Endothelial cell of umbilical vein (primary cell): ENCODE data around the gene VSIG10. TPM values are rescaled to one million over a fixed set of nuclear protein-coding genes. Genes with fewer than 3 reads are reported as not detected.

ENCODE experiments used
- BruUV-seq: library from RNA; stranded (reverse); fragments of 400-500 nt; replicated peaks from 2 replicates; lab custom pipeline; 2021; lab: Mats Ljungman, UMichigan
- CTCF ChIA-PET: fragments of 300-600, 350-600 bp; sonication (Branson Sonifier 250); formaldehyde crosslinking; loops from one replicate; lab custom pipeline; 2021; ENCODE audit warnings: antibody characterized with exemption, inconsistent platforms; lab: Charles Lee
- POLR2A ChIA-PET: fragments of 300-600, 350-600 bp; sonication (Branson Sonifier 250); formaldehyde crosslinking; loops from one replicate; lab custom pipeline; 2021; ENCODE audit warnings: antibody characterized with exemption, inconsistent platforms; lab: Charles Lee
- DNase-seq: peaks from one replicate; pipeline ENCODE4 v3.0.0-alpha.2; 2011; ENCODE audit warnings: low read depth, low spot score
- FAIRE-seq: peaks from 2 replicates; lab custom pipeline; 2011; peaks lifted over from hg19 to GRCh38; lab: Jason Lieb, UNC
- H2AFZ ChIP-seq: 2 replicates; pipeline ENCODE4 v1.6.0; 2012; ENCODE audit warnings: low read depth, low read length, control low read depth, inconsistent platforms
- H3K27ac ChIP-seq: 2 replicates; pipeline ENCODE4 v1.5.1; 2011; ENCODE audit warnings: low read depth, mild to moderate bottlenecking, control low read depth, low read length, moderate library complexity; ENCODE audit not compliant: insufficient read depth
- H3K27me3 ChIP-seq, 2 experiments: 2 replicates each; pipeline versions ENCODE4 v1.6.0 to v1.6.1; 2011; ENCODE audit warnings: low read length in 2 of 2, mixed read lengths in 1 of 2; ENCODE audit not compliant: control insufficient read depth in 2 of 2, insufficient read depth in 2 of 2
- H3K36me3 ChIP-seq, 2 experiments: 2 replicates in 1 of 2; 3 replicates in 1 of 2; pipeline ENCODE4 v1.5.1; 2011; ENCODE audit warnings: low read length in 2 of 2, mild to moderate bottlenecking in 1 of 2, moderate library complexity in 1 of 2; ENCODE audit not compliant: control insufficient read depth in 2 of 2, insufficient read depth in 2 of 2; ENCODE audit errors: extremely low read depth in 1 of 2
- H3K4me1 ChIP-seq: 3 replicates; pipeline ENCODE4 v1.5.1; 2011; ENCODE audit warnings: mild to moderate bottlenecking, low read length; ENCODE audit not compliant: control insufficient read depth, insufficient read depth; ENCODE audit errors: extremely low read depth
- H3K4me2 ChIP-seq: 2 replicates; pipeline ENCODE4 v1.6.1; 2011; ENCODE audit warnings: low read length, control low read depth, mixed read lengths; ENCODE audit not compliant: insufficient read depth
- H3K4me3 ChIP-seq, 3 experiments: fragments of 200-600 bp in 1 of 3; sonication (generic), shearing (Covaris generic) in 1 of 3; replicated peaks in 1 of 3; 2 replicates each; pipeline ENCODE4 v1.5.1; 2011 to 2016; ENCODE audit warnings: control low read depth in 3 of 3, low read length in 3 of 3, mild to moderate bottlenecking in 2 of 3, inconsistent platforms in 1 of 3, low read depth in 1 of 3, moderate library complexity in 1 of 3; ENCODE audit not compliant: insufficient read depth in 1 of 3
- H3K79me2 ChIP-seq: 2 replicates; pipeline ENCODE4 v1.6.0; 2012; ENCODE audit warnings: low read length, inconsistent platforms; ENCODE audit not compliant: control insufficient read depth, insufficient read depth
- H3K9ac ChIP-seq: replicated peaks from 2 replicates; pipeline ENCODE3; 2011; ENCODE audit warnings: low read length, control low read depth; ENCODE audit not compliant: insufficient read depth; ENCODE audit errors: extremely low read depth
- H3K9me1 ChIP-seq: replicated peaks from 3 replicates; pipeline ENCODE4 v1.6.0; 2011; ENCODE audit warnings: mild to moderate bottlenecking, low read length; ENCODE audit not compliant: control insufficient read depth, insufficient read depth; ENCODE audit errors: extremely low read depth
- H3K9me3 ChIP-seq: replicated peaks from 2 replicates; pipeline ENCODE4 v1.5.1; 2012; ENCODE audit warnings: low read length, inconsistent platforms; ENCODE audit not compliant: control insufficient read depth, insufficient read depth
- H4K20me1 ChIP-seq: replicated peaks from 2 replicates; pipeline ENCODE3; 2011; ENCODE audit warnings: mild to moderate bottlenecking, low read length; ENCODE audit not compliant: control insufficient read depth, insufficient read depth; ENCODE audit errors: extremely low read depth
- JUN ChIP-seq: IDR thresholded peaks from 2 replicates; pipeline ENCODE4 v1.6.1; 2011; ENCODE audit warnings: borderline replicate concordance, low read depth; ENCODE audit not compliant: insufficient read length, insufficient read depth
- MYC ChIP-seq: IDR thresholded peaks from one replicate; pipeline ENCODE4 v1.6.1; 2011; ENCODE audit warnings: mild to moderate bottlenecking, low read depth, low read length
- POLR2A ChIP-seq: IDR thresholded peaks from 2 replicates; pipeline ENCODE4 v1.6.1; 2012; ENCODE audit warnings: low read depth, mild to moderate bottlenecking, control low read depth, low read length
- POLR2AphosphoS5 ChIP-seq: IDR thresholded peaks from 2 replicates; pipeline ENCODE4 v1.6.1; 2012; ENCODE audit warnings: low read depth, mild to moderate bottlenecking, control low read depth, low read length, moderate library complexity; ENCODE audit not compliant: insufficient read depth
- dilution Hi-C: fragments of 300-500 bp; cut with MboI; formaldehyde crosslinking; loops from one replicate; pipeline ENCODE4 v1.15.0; 2019; ENCODE audit warnings: low sequenced_read_pairs; ENCODE audit not compliant: extremely low pct_ligation_motif_present
- intact Hi-C: fragments of 100-400 bp; cut with micrococcal nuclease; formaldehyde crosslinking; loops from one replicate; pipeline ENCODE4 v1.10.0; 2022
- polyA plus RNA-seq, 4 experiments: library from polyadenylated mRNA; depleted of rRNA in 3 of 4; stranded (reverse) in 3 of 4; unstranded in 1 of 4; fragments of >200 nt; gene quantifications; 2 replicates each; pipeline versions ENCODE4 v1.2.1 to v1.2.3, GENCODE V29; 2011 to 2012; ENCODE audit warnings: missing spikeins in 1 of 4
- total RNA-seq: library from RNA; stranded (reverse); gene quantifications from 2 replicates; pipeline ENCODE4 v1.2.3, GENCODE V29; 2021
- TF ChIP-seq, protein P1 (sequence below), 2 donors: IDR thresholded peaks; 1 replicate in 1 of 2; 2 replicates in 1 of 2; pipeline ENCODE4 v1.5.1; 2011; ENCODE audit warnings: low read length in 2 of 2, mild to moderate bottlenecking in 2 of 2, moderate library complexity in 2 of 2, control low read depth in 1 of 2, inconsistent platforms in 1 of 2, low read depth in 1 of 2; ENCODE audit not compliant: insufficient read depth in 1 of 2; ENCODE audit errors: extremely low read depth in 1 of 2
- TF ChIP-seq, protein P2 (sequence below): IDR thresholded peaks from 2 replicates; pipeline ENCODE4 v1.6.1; 2011; ENCODE audit not compliant: insufficient read depth, insufficient read length

Gene VSIG10
- total and polyA plus RNA-seq, 2 donors (not counting 3 experiments of a cell fraction or from before 2014, with no cell fraction given), result 16.3 to 38.4 TPM

DNA sequence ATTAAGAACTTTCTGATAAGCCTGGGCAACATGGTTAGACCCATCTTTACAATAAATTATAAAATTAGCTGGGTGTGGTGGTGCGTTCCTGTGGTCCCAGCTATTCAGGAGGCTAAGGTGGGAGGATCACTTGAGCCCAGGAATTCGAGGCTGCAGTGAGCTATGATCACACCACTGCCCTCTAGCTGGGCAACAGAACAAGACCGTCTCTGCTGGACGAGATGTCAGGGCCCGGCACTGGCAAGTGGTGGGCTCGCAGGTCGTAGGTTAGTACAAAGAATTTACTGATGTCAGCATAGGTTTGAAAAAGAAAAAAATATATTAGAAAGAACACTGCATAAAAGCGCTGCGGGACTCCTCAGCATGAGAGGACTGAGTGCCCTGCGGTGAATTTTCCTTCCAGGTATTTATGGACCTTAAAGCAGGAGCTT, 15.7 kb upstream of the VSIG10 start:
- dilution Hi-C loops, result no loop called here

More for the DNA sequence above, 15.7 kb upstream of the VSIG10 start:
- BruUV-seq, result no TSS peak
- no peaks in the 10 kb centered on the region for H3K36me3 ChIP-seq
- no peaks in the 10 kb centered on the region for H3K9me1 ChIP-seq
- FAIRE-seq, result no peak
- H3K4me1 ChIP-seq, result no peaks in the 10 kb centered on the region
- no peaks in the 10 kb centered on the region for H3K27me3 ChIP-seq
- H3K79me2 ChIP-seq, result no peaks in the 10 kb centered on the region
- H3K27ac ChIP-seq, result no peak overlapping the region
- DNase-seq, result no peak
- H3K4me2 ChIP-seq, result no peak overlapping the region
- intact Hi-C loops, result no loop called here
- no peak overlapping the region for H3K4me3 ChIP-seq
- H4K20me1 ChIP-seq, result no peaks in the 10 kb centered on the region
- ChIA-PET CTCF (interaction anchor here (0.7 to 4.1 kb wide), 3 partner anchors 16 to 257 kb away, joined by 4 to 60 read pairs (median 4); partner anchors contain the start of genes PEBP1 and SUDS3), POLR2A (no interaction called here)
- no peaks in the 10 kb centered on the region for H3K9me3 ChIP-seq
- no peak overlapping the region for H3K9ac ChIP-seq
- no peak overlapping the region for H2AFZ ChIP-seq
- TF ChIP-seq POLR2A (no peak), MYC (no peak), POLR2AphosphoS5 (no peak), JUN (no peak)
- TF ChIP-seq, protein P1, sequence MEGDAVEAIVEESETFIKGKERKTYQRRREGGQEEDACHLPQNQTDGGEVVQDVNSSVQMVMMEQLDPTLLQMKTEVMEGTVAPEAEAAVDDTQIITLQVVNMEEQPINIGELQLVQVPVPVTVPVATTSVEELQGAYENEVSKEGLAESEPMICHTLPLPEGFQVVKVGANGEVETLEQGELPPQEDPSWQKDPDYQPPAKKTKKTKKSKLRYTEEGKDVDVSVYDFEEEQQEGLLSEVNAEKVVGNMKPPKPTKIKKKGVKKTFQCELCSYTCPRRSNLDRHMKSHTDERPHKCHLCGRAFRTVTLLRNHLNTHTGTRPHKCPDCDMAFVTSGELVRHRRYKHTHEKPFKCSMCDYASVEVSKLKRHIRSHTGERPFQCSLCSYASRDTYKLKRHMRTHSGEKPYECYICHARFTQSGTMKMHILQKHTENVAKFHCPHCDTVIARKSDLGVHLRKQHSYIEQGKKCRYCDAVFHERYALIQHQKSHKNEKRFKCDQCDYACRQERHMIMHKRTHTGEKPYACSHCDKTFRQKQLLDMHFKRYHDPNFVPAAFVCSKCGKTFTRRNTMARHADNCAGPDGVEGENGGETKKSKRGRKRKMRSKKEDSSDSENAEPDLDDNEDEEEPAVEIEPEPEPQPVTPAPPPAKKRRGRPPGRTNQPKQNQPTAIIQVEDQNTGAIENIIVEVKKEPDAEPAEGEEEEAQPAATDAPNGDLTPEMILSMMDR (IDR thresholded peaks at IDR 0.05; ENCODE audit: extremely low read depth in 1 of 2, insufficient read depth in 1 of 2, low read depth in 1 of 2, low read length in 2 of 2), result no peak
- TF ChIP-seq, protein P2, sequence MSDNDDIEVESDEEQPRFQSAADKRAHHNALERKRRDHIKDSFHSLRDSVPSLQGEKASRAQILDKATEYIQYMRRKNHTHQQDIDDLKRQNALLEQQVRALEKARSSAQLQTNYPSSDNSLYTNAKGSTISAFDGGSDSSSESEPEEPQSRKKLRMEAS, result no peak
